NCI-H748 (cell line): ENCODE results near the gene SLC6A7.
"Not testable (repeated sequence)": the region's sequence is repeated elsewhere in the genome, so short reads cannot be mapped to it uniquely, and the experiment has no call there.

Experiments used
- DNase-seq: peaks from one replicate; lab custom pipeline; 2025; ENCODE audit not compliant: unreplicated experiment; lab: John Stamatoyannopoulos, UW

The SLC6A7 gene

GRCh38 chr5:150238646-150239045 is 48.8 kb downstream of the SLC6A7 start:
- no peak for DNase-seq

- no peak for DNase-seq
Observed at GRCh38 chr5:150239099-150239793, 49.4 kb downstream of the SLC6A7 start.

- no peak for DNase-seq
Observed at GRCh38 chr5:150239794-150240122, 49.9 kb downstream of the SLC6A7 start.

GRCh38 chr5:150241298-150242160 is 51.7 kb downstream of the SLC6A7 start:
- DNase-seq: no peak

- no peak for DNase-seq
Observed at GRCh38 chr5:150242251-150242894, 52.5 kb downstream of the SLC6A7 start.

- no peak for DNase-seq
Observed at GRCh38 chr5:150243590-150243989, 53.7 kb downstream of the SLC6A7 start.

- DNase-seq: no peak
Observed at GRCh38 chr5:150244209-150244608, 54.3 kb downstream of the SLC6A7 start.

GRCh38 chr5:150245111-150245789 is 55.4 kb downstream of the SLC6A7 start:
- no peak for DNase-seq

GRCh38 chr5:150245808-150246207 is 55.9 kb downstream of the SLC6A7 start:
- no peak for DNase-seq

GRCh38 chr5:150246429-150246828 is 56.6 kb downstream of the SLC6A7 start:
- DNase-seq: no peak

- DNase-seq: no peak
Observed at GRCh38 chr5:150246835-150247234, 57.0 kb downstream of the SLC6A7 start.

GRCh38 chr5:150247726-150248125 is 57.9 kb downstream of the SLC6A7 start:
- DNase-seq: no peak

- DNase-seq: not testable (repeated sequence)
Observed at GRCh38 chr5:150248493-150248892, 58.6 kb downstream of the SLC6A7 start.

GRCh38 chr5:150248946-150249345 is 59.1 kb downstream of the SLC6A7 start:
- DNase-seq: no peak

- DNase-seq: no peak
Observed at GRCh38 chr5:150249744-150250143, 59.9 kb downstream of the SLC6A7 start.

GRCh38 chr5:150251504-150251903 is 61.6 kb downstream of the SLC6A7 start:
- DNase-seq: no peak

GRCh38 chr5:150252489-150252888 is 62.6 kb downstream of the SLC6A7 start:
- no peak for DNase-seq

GRCh38 chr5:150253416-150254208 is 63.8 kb downstream of the SLC6A7 start:
- no peak for DNase-seq

- DNase-seq: no peak
Observed at GRCh38 chr5:150254363-150254762, 64.5 kb downstream of the SLC6A7 start.

GRCh38 chr5:150254774-150255173 is 64.9 kb downstream of the SLC6A7 start:
- no peak for DNase-seq
